GM19395 (cell line): Measurements from ENCODE around the gene MYL1.

Experiments used
- ATAC-seq: cut with Tn5 transposase; IDR thresholded peaks from one replicate; pipeline ENCODE4 v1.9.1; 2021; ENCODE audit warnings: mild to moderate bottlenecking, moderate library complexity; ENCODE audit not compliant: unreplicated experiment

The MYL1 gene

DNA sequence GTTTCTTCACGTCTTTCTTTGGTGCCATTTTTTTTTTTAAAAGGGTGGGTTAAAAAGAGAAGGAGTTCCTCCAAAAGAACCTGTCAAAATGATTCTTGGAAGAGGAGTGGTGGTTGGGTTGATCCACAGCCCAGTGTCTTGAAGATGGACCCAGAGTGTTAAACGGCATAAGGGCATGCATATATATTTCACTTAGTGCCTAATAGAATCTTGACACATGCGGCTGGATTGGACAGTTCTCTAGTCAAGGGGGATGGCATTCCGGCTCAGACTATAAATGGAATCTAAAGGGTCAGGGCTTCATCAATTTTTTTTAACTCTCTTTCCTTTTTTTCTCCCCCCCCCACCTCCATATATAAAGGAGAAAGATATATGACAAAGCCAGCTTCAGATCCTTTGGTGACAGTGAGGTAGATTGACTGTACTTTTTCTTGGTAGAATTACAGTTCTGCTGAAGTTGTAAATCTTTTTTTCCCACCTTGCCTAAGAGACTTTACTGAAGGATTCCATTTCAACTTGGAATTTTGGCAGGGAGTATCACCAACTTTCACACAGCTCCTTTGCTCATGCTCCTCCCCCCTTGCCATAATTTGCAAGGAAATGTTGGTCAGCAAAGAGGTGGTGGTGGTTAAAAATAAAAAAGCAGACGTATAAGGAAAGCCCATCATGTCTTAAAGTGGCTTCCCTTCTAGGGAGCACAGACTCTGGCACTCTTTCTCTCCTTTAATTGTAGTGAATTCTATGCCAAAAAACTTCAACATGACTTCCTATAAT is at the start of gene MYL1:
MYL1 (minus strand) TSS at position 160 of the 774 bp plus-strand sequence; CDS start at position 28, 132 bp downstream.
- no peak for ATAC-seq

GRCh38 chr2:210363876-210364275 is 48.9 kb upstream of the MYL1 start:
- no peak for ATAC-seq

- peak; percentile 46 for ATAC-seq
These were observed 48.3 kb upstream of the MYL1 start for GRCh38 chr2:210363261-210363660.

GRCh38 chr2:210360412-210360811 is 45.4 kb upstream of the MYL1 start:
- no peak for ATAC-seq

GRCh38 chr2:210356944-210357343 is 42.0 kb upstream of the MYL1 start:
- ATAC-seq = no peak

DNA sequence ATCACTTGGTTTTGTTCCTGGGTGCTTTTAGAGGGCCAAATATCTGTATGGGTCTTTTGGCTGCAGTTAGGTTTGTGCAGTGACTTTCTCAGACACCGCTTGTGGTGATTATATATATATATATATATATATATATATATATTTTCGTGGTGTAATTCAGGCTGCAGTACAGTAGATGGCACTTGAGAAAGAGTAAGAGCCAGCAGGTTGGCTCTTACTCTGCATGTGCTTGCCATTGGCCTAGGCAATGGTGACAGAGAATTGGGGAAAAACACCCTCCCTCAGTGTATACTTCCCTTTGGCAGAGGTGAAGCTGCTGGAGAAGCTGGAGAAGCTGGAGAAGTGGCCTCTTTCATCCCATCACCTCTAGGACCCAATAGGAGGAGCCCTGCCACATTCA is 22.2 kb upstream of the MYL1 start:
- ATAC-seq = no peak

DNA sequence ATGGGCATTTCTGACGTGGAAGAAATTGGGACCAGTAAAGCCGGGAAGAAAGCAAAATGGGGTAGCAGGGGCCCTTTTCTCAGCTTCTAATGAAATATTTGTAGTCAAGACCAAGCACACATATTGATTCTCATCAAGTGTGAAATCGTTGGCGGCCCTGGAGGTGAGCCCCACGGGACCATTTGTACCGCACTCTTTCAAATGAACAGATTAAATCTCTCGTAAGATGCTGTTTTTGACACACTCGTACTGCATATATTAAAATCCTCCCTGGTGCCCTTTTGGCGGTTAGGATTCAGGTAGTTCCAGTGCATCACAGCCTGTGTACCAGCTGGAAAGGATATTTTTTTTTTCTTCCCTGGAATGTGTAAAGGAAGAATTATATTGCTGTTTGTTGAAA is 9.9 kb upstream of the MYL1 start:
- no peak for ATAC-seq

DNA sequence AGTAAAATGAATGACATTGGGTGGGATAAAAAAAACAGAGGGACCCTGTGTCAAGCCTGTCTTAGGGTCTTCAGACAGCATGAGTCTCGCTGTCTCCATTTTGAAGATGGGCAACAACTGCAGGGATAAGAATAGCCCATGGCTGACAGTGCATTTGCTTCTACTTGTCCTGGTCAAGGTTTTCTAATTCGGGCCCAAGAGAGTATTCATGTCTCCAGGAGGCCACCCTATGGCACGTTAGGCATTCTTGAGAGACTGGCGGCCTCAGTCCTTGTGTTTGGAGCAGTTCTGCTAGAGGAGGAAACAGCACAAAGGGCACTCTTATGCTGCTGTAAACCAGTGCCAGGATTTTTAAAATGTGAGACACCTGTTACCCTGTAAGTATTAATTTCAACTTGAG is 9.5 kb upstream of the MYL1 start:
- no peak for ATAC-seq

- ATAC-seq = no peak
These were observed 8.0 kb upstream of the MYL1 start for GRCh38 chr2:210323003-210323402.

- ATAC-seq = no peak
These were observed 3.9 kb upstream of the MYL1 start for GRCh38 chr2:210318891-210319290.

DNA sequence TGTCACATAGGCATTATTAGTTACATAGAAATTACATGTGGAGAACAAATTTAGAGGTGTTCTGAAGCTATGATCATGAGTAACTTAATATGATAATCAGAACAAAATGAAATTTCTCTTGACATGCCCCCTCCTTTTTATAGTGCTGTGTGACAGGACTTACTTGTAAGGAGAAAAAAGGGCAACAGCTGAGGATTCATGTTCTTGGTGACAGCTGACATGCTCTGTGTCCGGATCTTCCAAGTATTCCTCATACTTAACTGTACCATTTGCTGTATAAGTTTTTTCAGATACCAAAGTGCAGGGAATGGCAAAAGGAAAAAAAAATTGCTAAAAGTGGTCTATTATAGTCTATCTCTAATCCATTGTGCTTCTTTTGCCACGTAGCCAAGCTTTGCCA is 3.5 kb upstream of the MYL1 start:
- no peak for ATAC-seq

GRCh38 chr2:210310550-210310949 is 4.4 kb downstream of the MYL1 start:
- no peak for ATAC-seq

GRCh38 chr2:210309548-210310233 is 5.3 kb downstream of the MYL1 start:
- ATAC-seq = no peak

- no peak for ATAC-seq
These were observed 11.5 kb downstream of the MYL1 start for GRCh38 chr2:210303498-210303897.

- ATAC-seq = no peak
These were observed 12.6 kb downstream of the MYL1 start for GRCh38 chr2:210302326-210302725.

- ATAC-seq = no peak
These were observed 15.1 kb downstream of the MYL1 start for GRCh38 chr2:210299866-210300373.

DNA sequence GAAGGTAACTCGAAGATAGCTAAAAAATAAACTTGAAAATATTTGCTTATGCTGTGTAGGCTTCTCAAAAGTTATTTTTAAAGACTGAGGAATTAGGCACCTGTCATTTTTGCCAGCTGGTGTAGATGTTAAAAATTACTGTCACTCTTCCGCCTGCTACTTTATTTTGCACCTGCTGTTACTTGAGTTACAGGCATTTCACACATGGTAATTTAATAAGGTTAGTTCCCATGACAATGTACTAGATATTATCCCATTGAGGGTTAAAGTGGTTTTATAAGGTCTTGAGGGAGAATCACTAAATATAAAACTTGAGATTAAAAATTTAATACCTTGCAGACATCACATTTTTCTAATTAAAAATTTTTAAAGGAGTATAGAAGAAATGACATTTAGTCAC is 26.6 kb downstream of the MYL1 start:
- ATAC-seq = no peak

DNA sequence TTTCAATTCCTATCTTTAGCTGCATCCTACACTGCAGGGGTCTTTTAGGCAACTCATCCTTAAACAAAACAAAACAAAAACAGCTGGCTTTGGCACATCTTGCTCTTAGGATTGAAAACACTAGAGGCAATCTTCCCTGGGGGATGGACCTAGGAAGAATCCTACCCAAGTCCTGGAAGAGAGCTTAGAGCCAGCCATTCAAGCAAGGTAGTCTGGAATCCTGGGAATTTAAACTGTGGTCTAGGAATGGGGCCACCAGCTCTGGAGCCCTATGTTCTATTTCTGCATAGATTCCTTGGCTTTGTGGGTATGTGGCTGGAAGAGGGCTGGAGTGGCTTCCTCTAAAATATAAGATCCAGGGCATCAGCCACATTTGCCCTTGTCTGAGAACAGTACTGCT is 27.7 kb downstream of the MYL1 start:
- no peak for ATAC-seq

DNA sequence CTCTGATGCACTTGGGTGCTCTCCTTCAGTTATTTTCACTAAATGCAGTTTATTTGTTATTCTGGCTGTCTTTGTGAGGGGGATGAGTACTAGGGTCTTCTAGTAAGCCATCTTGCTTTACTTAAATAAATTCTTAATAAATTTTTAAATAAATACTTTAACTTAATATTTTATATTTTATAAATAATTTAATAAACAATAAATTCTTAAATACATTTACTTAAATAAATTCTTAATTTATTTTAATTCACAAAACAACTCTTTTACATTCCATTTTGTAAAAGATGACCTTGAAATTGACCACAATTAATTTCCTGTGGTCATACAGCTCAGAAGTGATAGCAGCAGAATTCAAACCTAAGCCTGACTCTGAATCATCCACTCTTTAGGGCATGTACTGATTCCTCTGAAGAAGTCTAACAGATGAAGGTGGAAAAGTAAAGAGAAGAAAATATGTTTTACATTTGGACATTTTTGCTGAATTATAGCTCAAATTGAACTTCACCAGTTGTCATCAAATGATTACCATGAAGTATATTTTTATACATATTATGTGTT is 28.8 kb downstream of the MYL1 start:
- no peak for ATAC-seq

DNA sequence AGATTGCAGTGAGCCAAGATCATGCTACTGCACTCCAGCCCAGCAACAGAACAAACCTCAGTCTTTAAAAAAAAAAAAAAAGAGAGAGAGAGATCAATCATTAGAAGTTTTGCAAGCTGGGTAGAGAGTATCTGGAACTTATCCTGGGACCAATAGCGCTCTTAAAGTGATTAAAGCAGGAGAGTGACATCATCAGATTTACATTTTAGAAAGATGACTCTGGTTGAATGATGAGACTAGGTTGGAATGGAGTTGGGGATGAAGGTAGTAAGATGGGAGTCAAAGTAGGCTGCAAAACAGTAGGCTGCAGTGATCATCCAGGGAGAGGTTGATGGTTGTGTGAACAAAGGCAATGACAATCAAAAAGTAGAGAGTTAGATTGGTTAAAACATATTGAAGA is 37.8 kb downstream of the MYL1 start:
- no peak for ATAC-seq

GRCh38 chr2:210271300-210271699 is 43.7 kb downstream of the MYL1 start:
- no peak for ATAC-seq

DNA sequence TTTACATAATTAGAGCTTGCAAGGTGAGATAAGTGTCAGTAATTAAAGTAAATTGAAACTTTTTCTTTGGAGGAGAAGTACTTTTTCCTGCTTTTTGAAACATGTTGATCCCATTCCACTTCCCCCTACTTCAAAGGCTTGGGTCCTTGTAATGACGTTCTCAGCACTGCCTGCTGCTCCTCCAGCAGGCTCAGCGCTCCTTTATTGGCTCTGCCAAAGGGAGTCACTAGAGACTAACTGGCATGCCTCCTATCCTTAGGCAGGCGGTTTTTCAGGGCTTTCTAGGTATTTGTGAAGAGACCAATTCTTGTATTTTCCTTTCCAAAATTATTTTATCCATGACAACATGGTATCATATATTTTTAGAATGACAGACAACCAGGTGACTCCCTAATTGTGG is 45.8 kb downstream of the MYL1 start:
- no peak for ATAC-seq
